ENCODE results near the gene DCDC1. TPM values are rescaled to one million over a fixed set of nuclear protein-coding genes. Genes with fewer than 3 reads are reported as not detected.

The DCDC1 gene
- total RNA-seq, 1 experiment from 2014 or later: 1.5 TPM

DNA sequence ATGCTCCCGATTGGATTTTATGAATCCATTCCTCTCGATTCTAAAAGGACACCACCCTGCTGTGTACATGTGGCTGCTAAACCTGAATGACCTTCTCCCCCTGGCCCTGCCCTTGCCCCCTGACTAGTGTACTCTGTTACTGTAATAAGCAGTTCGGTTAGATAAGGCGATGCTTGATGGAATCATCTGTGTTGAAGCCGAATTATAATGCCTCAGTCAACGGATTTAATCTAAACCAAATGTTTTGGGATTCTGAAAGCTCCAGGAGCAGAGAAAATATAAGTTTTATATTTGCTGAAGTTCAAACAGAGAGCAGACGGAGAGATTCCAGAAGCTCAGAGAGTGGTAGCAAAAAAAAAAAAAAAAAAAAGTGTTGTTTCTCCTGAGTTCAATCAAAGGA, 508.0 kb downstream of the DCDC1 start:
- H3K9me2 ChIP-seq (ENCODE audit: insufficient read depth): no peaks in the 10 kb centered on the region
- H3K9ac ChIP-seq (ENCODE audit: low read length): no peak overlapping the region
- intact Hi-C loops (cut with micrococcal nuclease): no loop called here
- ChIA-PET POLR2A (no interaction called here), RAD21 (ENCODE audit: low non-redundant PET in 1 of 2, low total read pairs in 2 of 2, uncharacterized antibody in 2 of 2, unreplicated experiment in 2 of 2) (no interaction called here), CTCF (no interaction called here)
- no TSS peak for BruUV-seq (replicated peaks)
- no peak overlapping the region for H2AFZ ChIP-seq (ENCODE audit: low read depth, low read length, poor library complexity, severe bottlenecking)
- no peaks in the 10 kb centered on the region for H3K9me3 ChIP-seq (ENCODE audit: control insufficient read depth in 1 of 2, insufficient read depth in 1 of 2, low read depth in 1 of 2, low read length in 2 of 2)
- ATAC-seq (no peak), DNase-seq (ENCODE audit: low read depth, low spot score) (no peak)
- no peaks in the 10 kb centered on the region for H3K79me2 ChIP-seq (ENCODE audit: insufficient read depth, low read length)
- no peaks in the 10 kb centered on the region for H3K4me1 ChIP-seq (ENCODE audit: control insufficient read depth in 1 of 2, insufficient read depth in 2 of 2, low read length in 2 of 2)
- no peak overlapping the region for H3K4me2 ChIP-seq (ENCODE audit: low read length)
- H3K36me3 ChIP-seq (ENCODE audit: control insufficient read depth in 1 of 2, insufficient read depth in 2 of 2, low read length in 2 of 2): no peaks in the 10 kb centered on the region
- no peak overlapping the region for H3K27ac ChIP-seq (ENCODE audit: low read depth, low read length)
- no peak overlapping the region for H3K4me3 ChIP-seq (replicated peaks in 1 of 2; ENCODE audit: low read depth in 1 of 2, low read length in 2 of 2)
- TF ChIP-seq RAD21 (IDR thresholded peaks at IDR 0.05; ENCODE audit: low read depth) (no peak), ELF1 (IDR thresholded peaks at IDR 0.05; ENCODE audit: borderline replicate concordance, low read depth) (no peak), SRF (IDR thresholded peaks at IDR 0.05; ENCODE audit: low read depth) (no peak), ZFX (IDR thresholded peaks at IDR 0.05) (no peak), FOSL1 (IDR thresholded peaks at IDR 0.05; ENCODE audit: low read depth) (no peak), EGR1 (IDR thresholded peaks at IDR 0.05; ENCODE audit: low read depth) (no peak), POLR2A (IDR thresholded peaks at IDR 0.05; ENCODE audit: borderline replicate concordance, extremely low read depth, insufficient read depth, insufficient read length) (no peak), SIN3A (IDR thresholded peaks at IDR 0.05; ENCODE audit: low read depth) (no peak)
- H4K20me1 ChIP-seq (ENCODE audit: insufficient read depth): no peaks in the 10 kb centered on the region
- peaks cover 30% of the 10 kb centered on the region for H3K27me3 ChIP-seq (ENCODE audit: insufficient read depth, low read length)

DNA sequence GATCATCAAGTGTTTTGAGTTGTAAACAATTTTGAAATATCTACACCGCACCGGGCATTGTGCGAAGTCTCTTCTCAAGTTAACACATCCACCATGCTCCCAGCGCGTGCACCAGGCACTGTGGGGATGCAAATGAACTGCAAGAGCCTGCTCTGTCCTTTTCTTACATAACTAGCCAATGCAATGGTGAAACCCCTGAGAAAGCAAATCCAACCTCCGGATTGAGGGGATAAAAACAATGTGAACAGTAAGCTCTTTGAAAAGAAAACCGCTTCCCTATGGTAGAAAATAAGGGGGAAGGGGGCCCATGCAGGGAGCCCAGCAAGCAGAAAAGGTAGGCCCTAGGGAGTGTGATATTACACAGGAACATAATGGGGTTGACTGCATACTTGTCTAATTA, 508.5 kb downstream of the DCDC1 start:
- intact Hi-C loops (cut with micrococcal nuclease): no loop called here
- Histone ChIP-seq H3K27me3 (ENCODE audit: insufficient read depth, low read length) (peaks cover 30% of the 10 kb centered on the region), H2AFZ (ENCODE audit: low read depth, low read length, poor library complexity, severe bottlenecking) (no peak overlapping the region), H3K4me1 (ENCODE audit: control insufficient read depth in 1 of 2, insufficient read depth in 2 of 2, low read length in 2 of 2) (no peaks in the 10 kb centered on the region), H3K4me3 (replicated peaks in 1 of 2; ENCODE audit: low read depth in 1 of 2, low read length in 2 of 2) (no peak overlapping the region), H3K27ac (ENCODE audit: low read depth, low read length) (no peak overlapping the region), H4K20me1 (ENCODE audit: insufficient read depth) (no peaks in the 10 kb centered on the region), H3K79me2 (ENCODE audit: insufficient read depth, low read length) (no peaks in the 10 kb centered on the region), H3K36me3 (ENCODE audit: control insufficient read depth in 1 of 2, insufficient read depth in 2 of 2, low read length in 2 of 2) (no peaks in the 10 kb centered on the region), H3K4me2 (ENCODE audit: low read length) (no peak overlapping the region), H3K9me2 (ENCODE audit: insufficient read depth) (no peaks in the 10 kb centered on the region), H3K9me3 (ENCODE audit: control insufficient read depth in 1 of 2, insufficient read depth in 1 of 2, low read depth in 1 of 2, low read length in 2 of 2) (no peaks in the 10 kb centered on the region), H3K9ac (ENCODE audit: low read length) (no peak overlapping the region)
- ChIA-PET CTCF (no interaction called here), RAD21 (ENCODE audit: low non-redundant PET in 1 of 2, low total read pairs in 2 of 2, uncharacterized antibody in 2 of 2, unreplicated experiment in 2 of 2) (no interaction called here), POLR2A (no interaction called here)
- DNase-seq (ENCODE audit: low read depth, low spot score) (no peak), ATAC-seq (no peak)
- no TSS peak for BruUV-seq (replicated peaks)
- TF ChIP-seq ELF1 (IDR thresholded peaks at IDR 0.05; ENCODE audit: borderline replicate concordance, low read depth) (no peak), EZH2 (IDR thresholded peaks at IDR 0.05) (no peak), EGR1 (IDR thresholded peaks at IDR 0.05; ENCODE audit: low read depth) (no peak), POLR2AphosphoS5 (IDR thresholded peaks at IDR 0.05; ENCODE audit: low read depth, low read length) (no peak), ZNF274 (IDR thresholded peaks at IDR 0.05; ENCODE audit: low read depth, low read length) (no peak), RAD21 (IDR thresholded peaks at IDR 0.05; ENCODE audit: low read depth) (no peak), SP1 (IDR thresholded peaks at IDR 0.05; ENCODE audit: low read depth) (no peak), CBX3 (IDR thresholded peaks at IDR 0.05; ENCODE audit: low read depth) (no peak), TCF7L2 (IDR thresholded peaks at IDR 0.05; ENCODE audit: borderline replicate concordance, extremely low read depth, insufficient read depth, insufficient read length) (no peak), SRF (IDR thresholded peaks at IDR 0.05; ENCODE audit: low read depth) (no peak), EZH2phosphoT487 (IDR thresholded peaks at IDR 0.05; ENCODE audit: borderline replicate concordance) (no peak), CEBPB (IDR thresholded peaks at IDR 0.05; ENCODE audit: low read depth) (no peak)
- TF ChIP-seq, protein P1, sequence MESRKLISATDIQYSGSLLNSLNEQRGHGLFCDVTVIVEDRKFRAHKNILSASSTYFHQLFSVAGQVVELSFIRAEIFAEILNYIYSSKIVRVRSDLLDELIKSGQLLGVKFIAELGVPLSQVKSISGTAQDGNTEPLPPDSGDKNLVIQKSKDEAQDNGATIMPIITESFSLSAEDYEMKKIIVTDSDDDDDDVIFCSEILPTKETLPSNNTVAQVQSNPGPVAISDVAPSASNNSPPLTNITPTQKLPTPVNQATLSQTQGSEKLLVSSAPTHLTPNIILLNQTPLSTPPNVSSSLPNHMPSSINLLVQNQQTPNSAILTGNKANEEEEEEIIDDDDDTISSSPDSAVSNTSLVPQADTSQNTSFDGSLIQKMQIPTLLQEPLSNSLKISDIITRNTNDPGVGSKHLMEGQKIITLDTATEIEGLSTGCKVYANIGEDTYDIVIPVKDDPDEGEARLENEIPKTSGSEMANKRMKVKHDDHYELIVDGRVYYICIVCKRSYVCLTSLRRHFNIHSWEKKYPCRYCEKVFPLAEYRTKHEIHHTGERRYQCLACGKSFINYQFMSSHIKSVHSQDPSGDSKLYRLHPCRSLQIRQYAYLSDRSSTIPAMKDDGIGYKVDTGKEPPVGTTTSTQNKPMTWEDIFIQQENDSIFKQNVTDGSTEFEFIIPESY (IDR thresholded peaks at IDR 0.05; ENCODE audit: extremely low read depth, insufficient replicate concordance, low read length): no peak
- TF ChIP-seq, protein P2, sequence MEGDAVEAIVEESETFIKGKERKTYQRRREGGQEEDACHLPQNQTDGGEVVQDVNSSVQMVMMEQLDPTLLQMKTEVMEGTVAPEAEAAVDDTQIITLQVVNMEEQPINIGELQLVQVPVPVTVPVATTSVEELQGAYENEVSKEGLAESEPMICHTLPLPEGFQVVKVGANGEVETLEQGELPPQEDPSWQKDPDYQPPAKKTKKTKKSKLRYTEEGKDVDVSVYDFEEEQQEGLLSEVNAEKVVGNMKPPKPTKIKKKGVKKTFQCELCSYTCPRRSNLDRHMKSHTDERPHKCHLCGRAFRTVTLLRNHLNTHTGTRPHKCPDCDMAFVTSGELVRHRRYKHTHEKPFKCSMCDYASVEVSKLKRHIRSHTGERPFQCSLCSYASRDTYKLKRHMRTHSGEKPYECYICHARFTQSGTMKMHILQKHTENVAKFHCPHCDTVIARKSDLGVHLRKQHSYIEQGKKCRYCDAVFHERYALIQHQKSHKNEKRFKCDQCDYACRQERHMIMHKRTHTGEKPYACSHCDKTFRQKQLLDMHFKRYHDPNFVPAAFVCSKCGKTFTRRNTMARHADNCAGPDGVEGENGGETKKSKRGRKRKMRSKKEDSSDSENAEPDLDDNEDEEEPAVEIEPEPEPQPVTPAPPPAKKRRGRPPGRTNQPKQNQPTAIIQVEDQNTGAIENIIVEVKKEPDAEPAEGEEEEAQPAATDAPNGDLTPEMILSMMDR (IDR thresholded peaks at IDR 0.05 in 2 of 3, conservative IDR thresholded peaks at IDR 0.05 in 1 of 3; ENCODE audit: borderline replicate concordance in 1 of 3, insufficient read depth in 1 of 3, low read depth in 2 of 3, low read length in 2 of 3): no peak
- TF ChIP-seq, protein P3, sequence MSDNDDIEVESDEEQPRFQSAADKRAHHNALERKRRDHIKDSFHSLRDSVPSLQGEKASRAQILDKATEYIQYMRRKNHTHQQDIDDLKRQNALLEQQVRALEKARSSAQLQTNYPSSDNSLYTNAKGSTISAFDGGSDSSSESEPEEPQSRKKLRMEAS (IDR thresholded peaks at IDR 0.05): no peak

All from HCT116 (cell line).